ENCODE measurements around the gene DGKH.

DGKH gene

DNA sequence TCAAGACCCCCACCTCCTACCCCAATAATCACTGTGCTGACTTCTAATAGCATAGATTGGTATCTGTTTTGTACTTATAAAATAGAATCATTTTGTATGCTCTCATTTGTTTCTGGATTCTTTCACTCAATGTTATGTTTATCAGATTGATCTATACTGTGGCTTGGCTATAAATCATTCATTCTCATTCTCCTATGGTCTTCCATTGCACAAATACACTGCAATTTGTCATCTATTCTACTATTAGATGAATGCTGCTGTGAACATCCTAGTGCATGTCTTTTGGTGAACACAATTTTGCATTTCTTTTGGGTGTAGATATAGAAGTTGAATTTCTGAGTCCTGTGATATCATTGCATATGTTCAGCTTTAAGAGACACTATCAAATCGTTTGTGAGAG is 128.7 kb downstream of the DGKH start:
- DNase-seq (ENCODE audit: insufficient read length) (no peak), FAIRE-seq (no peak)
- no peak for TF ChIP-seq TAF1 (IDR thresholded peaks at IDR 0.05; ENCODE audit: borderline replicate concordance, low read depth, low read length)
- no peak for TF ChIP-seq POLR2AphosphoS5 (IDR thresholded peaks at IDR 0.05; ENCODE audit: low read depth, low read length)
- no peak for TF ChIP-seq POLR2A (IDR thresholded peaks at IDR 0.05; ENCODE audit: low read depth, low read length)

DNA sequence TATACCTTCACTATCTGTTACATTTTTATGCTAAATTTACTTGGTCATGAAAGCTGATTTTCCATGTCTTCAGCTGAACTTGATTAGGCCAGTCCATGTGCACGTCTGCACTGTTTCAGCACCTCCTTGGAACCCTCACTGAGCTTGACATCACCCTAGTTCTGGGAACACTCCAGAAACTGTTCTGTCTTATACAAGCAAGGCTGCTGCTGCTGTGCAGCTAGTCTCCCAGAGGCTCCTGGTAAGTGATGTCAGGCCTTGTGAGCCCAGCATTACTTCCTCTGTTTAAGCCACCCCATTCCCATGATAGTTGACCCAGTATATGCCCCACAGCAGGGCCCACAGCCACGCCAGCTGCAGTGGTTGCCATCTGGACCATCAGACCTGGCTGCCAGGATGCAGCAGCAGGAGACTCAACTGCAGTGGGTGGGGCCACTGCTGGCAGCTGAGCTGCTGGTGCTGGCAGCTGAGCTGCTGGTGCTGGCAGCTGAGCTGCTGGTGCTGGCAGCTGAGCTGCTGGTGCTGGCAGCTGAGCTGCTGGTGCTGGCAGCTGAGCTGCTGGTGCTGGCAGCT is 133.0 kb downstream of the DGKH start:
- FAIRE-seq (no peak), DNase-seq (ENCODE audit: insufficient read length) (no peak)
- TF ChIP-seq TAF1 (IDR thresholded peaks at IDR 0.05; ENCODE audit: borderline replicate concordance, low read depth, low read length) (no peak), POLR2A (IDR thresholded peaks at IDR 0.05; ENCODE audit: low read depth, low read length) (no peak), POLR2AphosphoS5 (IDR thresholded peaks at IDR 0.05; ENCODE audit: low read depth, low read length) (no peak)

DNA sequence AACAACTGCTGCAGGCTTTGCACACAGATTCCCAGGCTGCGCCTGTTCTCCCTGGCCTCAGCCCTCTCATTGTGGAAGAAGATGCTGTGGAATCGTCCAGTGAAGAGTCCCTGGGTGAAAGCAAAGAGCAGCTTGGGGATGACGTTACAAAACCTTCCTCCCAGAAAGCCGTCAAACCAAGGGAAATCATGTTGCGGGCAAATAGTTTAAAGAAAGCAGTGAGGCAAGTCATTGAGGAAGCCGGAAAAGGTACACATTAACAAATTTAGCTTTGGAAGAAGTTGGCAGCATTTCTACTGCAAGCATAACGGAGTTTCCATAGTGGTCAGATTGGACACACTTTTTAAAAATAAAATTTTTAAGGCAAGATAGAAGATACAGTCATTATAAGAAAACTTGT is 140.6 kb downstream of the DGKH start:
- no peak for DNase-seq (ENCODE audit: insufficient read length)
- TF ChIP-seq POLR2AphosphoS5 (IDR thresholded peaks at IDR 0.05; ENCODE audit: low read depth, low read length) (no peak), TAF1 (IDR thresholded peaks at IDR 0.05; ENCODE audit: borderline replicate concordance, low read depth, low read length) (no peak), POLR2A (IDR thresholded peaks at IDR 0.05; ENCODE audit: low read depth, low read length) (no peak)
- FAIRE-seq, result no peak

DNA sequence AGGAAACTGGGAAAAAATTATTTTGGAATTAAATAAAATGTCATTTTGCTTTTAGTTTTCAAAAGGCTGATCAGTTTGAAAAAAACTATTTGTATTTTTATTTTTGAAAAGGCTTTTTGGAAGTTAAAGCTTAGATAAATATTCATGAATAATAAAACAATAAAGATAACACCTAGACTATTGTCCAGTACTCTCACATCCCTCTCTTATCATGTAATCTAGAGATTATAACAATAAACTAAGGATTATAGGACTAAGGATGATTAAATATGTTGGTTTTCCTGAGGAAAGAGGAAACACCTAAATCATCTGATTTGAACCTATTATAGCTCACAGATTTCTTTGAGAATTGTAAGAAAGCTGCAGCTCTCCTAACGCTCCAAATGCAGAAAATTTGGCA is 142.1 kb downstream of the DGKH start:
- TF ChIP-seq TAF1 (IDR thresholded peaks at IDR 0.05; ENCODE audit: borderline replicate concordance, low read depth, low read length) (no peak), POLR2AphosphoS5 (IDR thresholded peaks at IDR 0.05; ENCODE audit: low read depth, low read length) (no peak), POLR2A (IDR thresholded peaks at IDR 0.05; ENCODE audit: low read depth, low read length) (no peak)
- FAIRE-seq (no peak), DNase-seq (ENCODE audit: insufficient read length) (no peak)

DNA sequence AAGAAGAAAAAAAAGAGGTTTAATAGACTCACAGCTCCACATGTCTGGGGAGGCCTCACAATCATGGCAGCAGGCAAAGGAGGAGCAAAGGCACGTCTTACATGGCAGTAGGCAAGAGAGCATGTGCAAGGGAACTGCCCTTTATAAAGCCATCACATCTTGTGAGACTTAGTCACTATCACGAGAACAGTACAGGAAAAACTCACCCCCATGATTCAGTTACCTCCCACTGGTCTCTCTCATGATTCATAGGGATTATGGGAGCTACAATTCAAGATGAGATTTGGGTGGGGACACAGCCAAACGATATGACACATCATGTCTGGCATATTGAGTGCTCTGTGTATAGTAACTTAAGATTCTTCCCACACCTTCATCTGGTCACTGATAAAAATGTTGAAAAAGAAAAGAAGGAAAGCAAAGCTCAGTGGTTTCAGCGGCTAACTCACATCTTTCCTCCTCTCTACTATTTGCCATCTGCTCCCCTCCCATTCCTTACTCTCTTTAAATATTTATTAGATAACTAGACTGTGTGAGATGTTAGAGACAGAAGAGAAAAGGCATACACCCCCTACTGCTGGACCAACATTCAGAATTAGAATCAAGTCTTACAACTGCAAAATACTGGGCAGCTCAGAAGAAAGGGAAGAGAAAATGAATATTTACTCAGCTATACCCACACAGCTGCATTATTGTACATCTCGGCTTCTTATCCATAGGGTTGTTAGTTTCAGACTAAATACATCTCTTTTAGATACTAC is 163.4 kb downstream of the DGKH start:
- DNase-seq (ENCODE audit: insufficient read length) (no peak), FAIRE-seq (no peak)
- TF ChIP-seq POLR2AphosphoS5 (IDR thresholded peaks at IDR 0.05; ENCODE audit: low read depth, low read length) (no peak), TAF1 (IDR thresholded peaks at IDR 0.05; ENCODE audit: borderline replicate concordance, low read depth, low read length) (no peak)

DNA sequence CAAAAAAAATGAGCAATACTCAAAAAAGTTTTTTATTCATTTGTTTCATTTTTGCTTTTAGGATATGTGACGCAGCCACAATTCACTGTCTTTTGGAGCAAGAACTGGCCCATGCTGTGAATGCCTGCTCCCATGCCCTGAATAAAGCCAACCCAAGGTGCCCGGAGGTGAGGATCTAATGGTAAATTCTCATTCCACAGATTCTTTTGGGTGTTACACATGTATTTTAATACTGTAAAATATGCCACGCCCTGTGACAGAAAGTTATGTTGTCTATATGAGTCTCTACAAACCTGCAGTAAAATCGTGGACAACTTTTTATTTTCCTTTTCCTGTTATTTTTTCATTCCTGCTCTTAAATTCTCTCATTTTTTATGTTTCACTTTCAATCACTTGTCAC is 166.0 kb downstream of the DGKH start:
- TF ChIP-seq POLR2A (IDR thresholded peaks at IDR 0.05; ENCODE audit: low read depth, low read length), result no peak
- no peak for TF ChIP-seq TAF1 (IDR thresholded peaks at IDR 0.05; ENCODE audit: borderline replicate concordance, low read depth, low read length)
- no peak for TF ChIP-seq POLR2AphosphoS5 (IDR thresholded peaks at IDR 0.05; ENCODE audit: low read depth, low read length)
- DNase-seq (ENCODE audit: insufficient read length), result no peak
- no peak for FAIRE-seq

DNA sequence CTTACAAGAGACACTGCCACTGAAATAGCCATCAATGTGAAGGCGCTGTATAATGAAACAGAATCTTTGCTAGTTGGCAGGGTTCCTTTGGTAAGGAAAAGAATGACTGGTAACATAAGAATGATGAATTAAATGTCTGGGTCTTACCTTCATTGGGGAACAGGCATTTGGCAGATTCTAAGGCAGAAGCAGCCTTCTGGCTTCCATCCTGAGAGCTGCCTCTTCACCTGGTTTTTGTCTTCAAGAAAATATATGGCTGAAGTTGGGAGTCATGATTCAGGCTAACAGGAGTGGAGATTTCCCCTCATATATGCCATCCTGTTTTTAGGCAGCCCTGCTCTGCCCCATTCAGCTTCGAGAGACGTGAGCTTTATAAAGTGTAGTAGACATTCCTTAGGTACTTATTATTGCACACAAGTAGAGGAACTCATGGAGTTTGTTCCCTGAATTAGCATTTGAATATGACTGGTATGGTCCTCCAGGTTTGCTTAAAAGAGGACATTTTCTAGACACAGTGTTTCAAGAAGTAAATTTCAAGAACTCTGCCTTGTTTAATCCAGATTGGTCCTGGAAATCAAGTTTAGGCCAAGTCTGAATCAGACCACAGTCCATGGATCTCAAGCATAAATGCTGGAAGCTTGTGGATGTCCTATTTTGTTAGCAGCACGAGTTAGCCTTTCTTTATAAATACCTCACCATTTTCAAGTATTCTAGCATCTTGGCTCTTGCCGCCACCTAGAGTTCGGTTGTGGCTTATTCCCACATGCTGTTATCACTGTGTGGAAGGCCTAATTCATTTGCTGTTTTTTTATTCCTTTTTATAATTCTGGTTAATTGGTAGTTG is 167.4 kb downstream of the DGKH start:
- FAIRE-seq (peak; percentile 65), DNase-seq (ENCODE audit: insufficient read length) (no peak)
- TF ChIP-seq POLR2AphosphoS5 (IDR thresholded peaks at IDR 0.05; ENCODE audit: low read depth, low read length) (no peak), TAF1 (IDR thresholded peaks at IDR 0.05; ENCODE audit: borderline replicate concordance, low read depth, low read length) (no peak), POLR2A (IDR thresholded peaks at IDR 0.05; ENCODE audit: low read depth, low read length) (no peak)

DNA sequence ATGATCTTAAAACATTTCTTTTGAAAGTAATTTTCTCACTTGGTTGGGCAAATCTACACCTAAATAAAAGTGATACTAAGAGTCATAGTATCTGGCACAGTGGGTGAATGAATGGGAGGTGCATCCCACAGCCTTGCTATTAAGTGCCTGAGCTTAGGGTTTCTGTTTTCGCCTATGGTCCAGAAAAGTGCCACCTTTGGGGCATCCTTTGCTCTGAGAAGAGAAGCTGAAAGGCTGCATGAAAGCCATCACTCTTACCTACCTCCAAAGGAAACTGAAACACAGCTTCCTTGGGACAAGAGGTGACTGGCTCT is 167.9 kb downstream of the DGKH start:
- TF ChIP-seq POLR2AphosphoS5 (IDR thresholded peaks at IDR 0.05; ENCODE audit: low read depth, low read length) (no peak), TAF1 (IDR thresholded peaks at IDR 0.05; ENCODE audit: borderline replicate concordance, low read depth, low read length) (no peak), POLR2A (IDR thresholded peaks at IDR 0.05; ENCODE audit: low read depth, low read length) (no peak)
- DNase-seq (ENCODE audit: insufficient read length) (no peak), FAIRE-seq (no peak)

DNA sequence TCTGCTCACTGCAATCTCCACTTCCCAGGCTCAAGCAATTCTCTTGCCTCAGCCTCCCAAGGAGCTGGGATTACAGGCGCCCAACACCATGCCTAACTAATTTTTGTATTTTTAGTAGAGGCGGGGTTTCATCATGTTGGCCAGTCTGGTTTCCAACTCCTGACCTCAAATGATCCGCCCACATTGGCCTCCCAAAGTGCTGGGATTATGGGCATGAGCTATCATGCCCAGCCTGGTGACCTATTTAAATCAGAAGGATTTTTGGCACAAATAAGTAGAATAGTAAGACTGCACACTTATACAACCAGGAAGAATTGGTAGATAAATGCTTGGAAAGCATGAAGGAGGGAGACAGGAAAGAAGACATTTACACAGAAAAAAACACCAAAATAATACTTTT is 170.1 kb downstream of the DGKH start:
- TF ChIP-seq TAF1 (IDR thresholded peaks at IDR 0.05; ENCODE audit: borderline replicate concordance, low read depth, low read length), result no peak
- no peak for TF ChIP-seq POLR2A (IDR thresholded peaks at IDR 0.05; ENCODE audit: low read depth, low read length)
- no peak for TF ChIP-seq POLR2AphosphoS5 (IDR thresholded peaks at IDR 0.05; ENCODE audit: low read depth, low read length)
- DNase-seq (ENCODE audit: insufficient read length) (no peak), FAIRE-seq (no peak)

DNA sequence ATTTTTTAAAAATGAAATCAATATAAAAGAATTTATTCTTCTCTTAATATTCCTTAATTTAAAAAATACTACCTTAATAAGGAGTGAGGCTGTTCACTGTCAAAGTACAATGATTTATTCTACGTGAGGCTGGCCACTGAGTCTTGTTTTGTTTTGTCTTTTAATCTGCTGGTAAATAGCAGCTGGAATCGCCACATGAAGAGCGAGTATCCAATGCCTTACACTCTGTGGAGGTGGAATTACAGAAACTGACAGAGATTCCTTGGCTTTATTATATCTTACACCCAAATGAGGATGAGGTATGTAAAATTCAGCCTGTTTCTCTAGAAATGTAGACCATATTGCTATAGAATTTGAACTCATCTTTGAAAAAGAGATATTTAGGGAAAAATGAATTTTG is 170.6 kb downstream of the DGKH start:
- TF ChIP-seq TAF1 (IDR thresholded peaks at IDR 0.05; ENCODE audit: borderline replicate concordance, low read depth, low read length) (no peak), POLR2A (IDR thresholded peaks at IDR 0.05; ENCODE audit: low read depth, low read length) (no peak), POLR2AphosphoS5 (IDR thresholded peaks at IDR 0.05; ENCODE audit: low read depth, low read length) (no peak)
- no peak for DNase-seq (ENCODE audit: insufficient read length)
- no peak for FAIRE-seq

DNA sequence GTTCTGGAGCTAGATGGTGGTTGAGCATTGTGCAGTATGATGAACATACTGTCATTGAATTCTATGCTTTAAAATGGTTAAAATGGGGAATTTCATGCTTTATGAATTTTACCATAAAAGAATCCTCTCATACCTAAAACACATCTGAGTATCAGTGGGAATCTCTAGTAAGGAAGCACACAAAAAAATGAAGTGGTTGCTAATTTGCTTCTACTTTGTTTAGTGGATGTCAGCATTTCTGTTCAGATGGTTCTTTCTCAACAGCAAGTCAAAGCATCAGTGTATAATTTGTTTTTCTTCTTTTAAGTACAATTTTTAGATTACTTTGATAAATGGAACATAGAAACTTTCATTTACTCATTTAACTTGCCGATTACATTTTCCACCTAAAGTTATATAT is 171.4 kb downstream of the DGKH start:
- DNase-seq (ENCODE audit: insufficient read length) (no peak), FAIRE-seq (no peak)
- TF ChIP-seq TAF1 (IDR thresholded peaks at IDR 0.05; ENCODE audit: borderline replicate concordance, low read depth, low read length) (no peak), POLR2AphosphoS5 (IDR thresholded peaks at IDR 0.05; ENCODE audit: low read depth, low read length) (no peak), POLR2A (IDR thresholded peaks at IDR 0.05; ENCODE audit: low read depth, low read length) (no peak)
